HuH-7 (cell line): Measurements from ENCODE around the gene PPP1R9B.

Experiments used
- DNase-seq: peaks from one replicate; pipeline ENCODE4 v3.0.0; 2011; ENCODE audit warnings: low spot score

Gene PPP1R9B

GRCh38 chr17:50123649-50124349, 26.7 kb downstream of the PPP1R9B start:
- DNase-seq: no peak

DNA sequence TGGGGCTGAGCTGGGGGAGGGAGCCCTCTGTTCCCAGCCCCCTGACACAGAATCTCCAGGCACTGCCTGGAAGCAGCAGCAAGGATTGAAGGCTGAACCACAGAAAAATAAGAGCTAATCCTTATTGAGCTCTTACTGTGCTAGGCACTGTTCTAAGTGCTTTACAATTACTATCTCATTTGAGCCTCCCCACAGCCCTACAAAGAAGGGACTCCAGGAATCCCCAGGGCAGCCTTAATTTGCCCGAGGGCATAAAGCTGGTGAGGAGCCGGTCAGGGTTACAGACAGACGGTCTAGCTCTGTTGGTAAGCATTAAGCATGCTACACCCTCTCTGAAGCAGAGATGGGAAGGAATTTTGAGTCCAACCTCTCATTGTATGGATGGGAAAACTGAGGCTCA, 27.5 kb downstream of the PPP1R9B start:
- no peak for DNase-seq

DNA sequence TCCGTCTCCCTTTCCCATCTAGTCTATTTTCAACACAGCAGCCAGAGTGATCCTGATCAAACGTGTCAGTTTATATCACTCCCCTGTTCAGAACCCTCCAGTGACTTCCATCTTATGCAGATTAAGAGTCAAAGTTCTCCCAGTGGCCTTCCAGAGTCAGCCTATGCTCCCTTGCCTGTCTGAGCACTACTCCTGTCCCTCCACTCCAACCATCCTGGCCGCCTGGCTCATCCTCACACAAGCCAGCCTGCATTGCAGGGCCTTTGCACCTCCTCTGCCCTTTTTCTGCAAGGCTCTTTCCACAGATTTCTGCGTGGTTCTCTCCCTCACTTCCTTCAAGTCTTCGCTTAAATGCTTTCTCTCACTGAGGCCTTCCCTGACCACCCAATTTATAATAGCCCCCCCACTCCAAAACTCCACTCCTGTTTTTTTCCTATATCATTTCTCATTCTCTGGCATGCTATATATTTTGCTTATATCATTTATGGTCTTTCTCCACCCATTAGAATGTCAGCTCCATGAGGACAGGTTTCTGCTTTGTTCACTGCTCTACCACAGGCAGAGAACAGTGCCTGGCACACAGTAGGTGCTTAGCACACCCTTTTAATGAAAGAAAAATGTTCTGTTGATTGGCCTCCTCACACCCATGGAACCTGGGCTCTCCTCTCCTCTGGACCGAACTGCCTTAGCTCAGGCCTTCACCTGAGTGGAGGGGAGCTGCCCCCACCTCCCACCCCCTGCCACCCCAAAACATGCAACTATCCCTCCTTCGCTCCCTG, 29.8 kb downstream of the PPP1R9B start:
- no peak for DNase-seq

GRCh38 chr17:50118828-50119218, 31.7 kb downstream of the PPP1R9B start:
- DNase-seq: no peak

GRCh38 chr17:50118076-50118827, 32.2 kb downstream of the PPP1R9B start:
- DNase-seq: no peak

DNA sequence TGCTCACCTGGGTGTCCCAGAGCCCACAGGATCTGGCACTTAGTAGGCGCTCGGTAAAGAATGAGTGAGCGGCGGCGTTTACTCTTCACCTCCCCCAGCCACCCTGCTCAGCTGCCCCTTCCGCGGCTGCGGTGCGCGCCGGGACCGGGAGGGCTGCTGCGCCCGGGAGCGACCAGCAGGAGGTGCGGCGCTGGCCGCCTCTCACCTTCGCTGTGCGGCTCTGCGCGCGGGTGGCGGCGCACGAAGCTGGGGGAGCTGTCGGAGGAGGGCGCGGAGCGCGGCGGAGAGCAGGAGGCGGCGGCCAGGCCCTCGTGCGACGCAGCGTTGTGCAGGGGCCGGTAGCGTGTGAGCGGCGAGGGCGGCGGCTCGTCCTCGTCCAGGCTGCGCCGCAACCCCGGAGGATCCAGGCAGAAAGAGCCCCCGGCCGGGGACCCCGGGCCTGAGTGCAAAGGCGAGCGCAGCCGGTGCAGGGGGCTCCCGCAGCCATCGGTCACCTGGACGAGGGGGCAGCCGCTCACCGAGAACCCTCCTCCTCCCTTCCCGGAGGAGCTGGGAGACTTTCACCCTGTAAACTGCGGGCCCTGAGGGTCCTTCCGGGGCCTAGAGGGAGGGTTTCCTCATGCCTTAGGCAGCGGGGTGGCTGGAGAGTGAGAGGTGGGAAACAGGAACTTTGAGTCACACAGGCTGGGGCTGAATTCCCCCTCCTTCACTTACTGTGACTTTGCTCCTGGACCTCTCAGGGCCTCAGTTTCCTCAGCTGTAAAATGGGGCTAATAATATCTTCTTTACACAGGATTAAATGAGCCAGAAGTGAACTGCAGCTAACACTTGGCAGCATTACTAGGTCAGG, 33.0 kb downstream of the PPP1R9B start:
- DNase-seq: peak; percentile 92

DNA sequence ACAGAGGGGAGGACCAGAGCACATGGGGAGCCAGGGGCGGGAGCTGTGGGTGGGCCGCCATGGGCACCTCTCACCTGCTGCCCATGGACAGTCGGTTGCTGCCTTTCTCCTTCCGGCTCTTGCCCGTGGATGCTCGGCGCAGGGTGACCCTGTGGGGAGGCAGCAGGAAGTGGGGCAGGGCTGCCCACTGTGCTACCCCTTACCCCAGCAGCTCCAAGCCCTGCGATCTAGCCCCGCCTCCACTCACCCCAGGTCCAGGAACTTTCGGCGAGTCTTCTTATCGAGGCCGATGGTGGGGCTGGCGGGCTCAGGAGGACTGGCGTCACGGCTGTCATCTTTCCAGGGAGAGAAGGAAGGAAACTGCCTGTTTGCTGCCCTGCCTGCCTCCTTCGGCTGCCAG, 34.7 kb downstream of the PPP1R9B start:
- no peak for DNase-seq

DNA sequence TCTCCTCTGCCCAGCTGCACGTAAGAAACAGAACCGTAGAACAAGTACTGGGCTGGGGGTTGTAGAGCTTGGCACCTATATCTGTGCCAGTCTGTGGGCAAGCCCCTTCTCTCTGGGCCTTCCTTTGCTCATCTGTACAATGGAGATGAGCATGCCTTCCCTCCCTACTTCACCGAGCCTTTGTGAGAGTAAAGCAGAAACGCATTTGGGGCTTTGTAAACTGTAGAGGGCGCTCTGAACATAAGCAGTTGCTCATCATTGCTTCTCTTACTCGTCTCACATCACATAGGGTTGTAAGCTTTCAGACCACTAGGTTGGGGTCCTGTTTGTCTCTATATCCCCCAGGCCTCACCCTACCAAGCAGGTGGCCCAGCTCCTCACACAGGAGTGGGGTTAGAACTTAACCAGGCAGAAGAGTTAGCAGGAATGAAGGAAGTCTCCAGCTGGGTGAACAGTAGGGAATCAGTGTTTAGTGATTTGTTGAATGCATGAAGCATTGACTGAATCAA, 35.6 kb downstream of the PPP1R9B start:
- DNase-seq: peak; percentile 89

DNA sequence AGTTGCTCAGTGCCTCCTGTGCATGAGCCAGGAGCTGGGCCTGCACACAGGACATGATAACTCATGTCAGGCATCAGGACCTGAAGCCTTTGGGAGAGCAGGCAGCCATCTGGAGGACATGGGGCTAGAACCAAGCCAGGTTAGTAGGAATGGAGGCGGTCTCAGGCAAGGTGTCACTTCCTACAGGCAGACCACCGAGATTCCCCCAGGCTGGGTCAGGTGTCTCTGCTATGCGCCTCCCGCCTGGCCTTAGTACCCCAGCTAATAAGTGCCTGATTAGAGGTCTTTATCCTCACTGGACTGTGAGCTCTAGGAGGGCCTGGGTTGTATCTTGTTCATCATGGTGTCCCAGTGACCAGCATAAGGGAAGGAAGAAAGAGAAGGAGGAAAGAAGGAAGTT, 36.1 kb downstream of the PPP1R9B start:
- no peak for DNase-seq

DNA sequence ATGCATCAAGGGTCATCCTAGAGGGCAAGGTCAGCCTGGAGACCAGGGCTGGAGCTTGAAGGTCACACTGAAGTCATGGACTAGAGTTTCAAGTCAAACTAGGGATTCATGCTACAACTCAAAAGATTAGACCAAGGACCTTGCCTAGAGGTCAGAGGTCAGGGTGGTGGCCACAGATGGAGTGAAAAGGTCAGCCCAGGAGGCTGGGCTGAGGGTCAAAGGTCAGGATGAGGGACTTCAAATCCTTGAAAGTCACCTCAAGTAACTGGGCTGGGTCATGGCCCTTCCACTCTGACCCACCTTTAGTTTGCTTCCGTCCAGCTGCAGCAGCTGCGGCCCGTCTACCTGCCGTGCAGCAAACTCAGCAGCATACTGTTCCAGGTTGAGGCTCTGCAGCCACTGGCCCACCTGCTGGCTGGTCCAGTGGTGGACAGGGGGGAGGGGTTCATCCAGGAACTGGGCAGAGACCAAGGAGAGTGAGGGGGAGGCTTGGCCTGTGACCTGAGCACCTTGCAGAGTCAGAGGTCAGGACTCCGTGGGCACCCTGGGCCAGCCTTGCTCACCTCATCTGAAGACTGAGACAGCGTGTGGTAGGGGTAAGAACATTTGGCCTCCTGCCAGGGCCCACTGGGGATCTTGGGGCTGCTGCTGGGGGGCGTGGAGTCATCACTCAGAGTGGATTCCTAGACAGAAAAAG, 36.7 kb downstream of the PPP1R9B start:
- no peak for DNase-seq

- DNase-seq: no peak
Measured at GRCh38 chr17:50112694-50113093, 37.8 kb downstream of the PPP1R9B start.

GRCh38 chr17:50111673-50112655, 38.5 kb downstream of the PPP1R9B start:
- no peak for DNase-seq

DNA sequence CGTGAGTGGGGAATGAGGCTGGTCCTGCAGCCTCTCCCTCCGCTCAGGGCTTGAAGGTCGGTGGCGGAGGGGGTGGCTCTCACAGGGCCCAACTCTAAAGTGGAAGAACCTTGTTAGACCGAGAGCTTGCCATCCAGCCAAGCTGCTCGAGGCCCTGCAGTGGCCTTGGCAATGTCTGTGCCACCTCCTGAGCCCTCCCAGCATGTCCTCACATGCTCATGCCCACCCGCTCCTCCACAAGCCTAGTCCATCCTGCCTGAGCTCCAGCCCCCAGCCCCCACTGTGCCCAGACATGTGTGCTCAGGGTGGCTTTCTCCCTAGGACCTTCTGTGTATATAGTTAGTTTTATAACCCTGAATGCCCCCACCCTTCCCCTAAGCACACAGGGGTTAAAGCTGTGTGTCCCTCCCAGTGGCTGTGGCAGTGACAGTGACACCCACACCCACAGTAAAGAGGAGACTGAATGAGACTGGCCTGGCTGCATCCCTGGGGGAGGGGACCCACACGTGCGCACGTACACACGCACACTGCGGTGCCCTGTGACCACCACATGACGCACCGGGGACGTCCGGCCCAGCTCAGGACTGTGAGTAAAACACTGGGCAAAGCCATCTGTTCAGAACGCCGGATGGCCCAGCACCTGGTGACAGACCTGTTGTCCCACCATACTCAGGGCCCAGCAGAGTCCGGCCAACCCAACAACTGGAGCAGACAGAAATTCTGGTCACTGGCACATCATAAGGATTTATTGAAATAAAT, 39.7 kb downstream of the PPP1R9B start:
- no peak for DNase-seq

DNA sequence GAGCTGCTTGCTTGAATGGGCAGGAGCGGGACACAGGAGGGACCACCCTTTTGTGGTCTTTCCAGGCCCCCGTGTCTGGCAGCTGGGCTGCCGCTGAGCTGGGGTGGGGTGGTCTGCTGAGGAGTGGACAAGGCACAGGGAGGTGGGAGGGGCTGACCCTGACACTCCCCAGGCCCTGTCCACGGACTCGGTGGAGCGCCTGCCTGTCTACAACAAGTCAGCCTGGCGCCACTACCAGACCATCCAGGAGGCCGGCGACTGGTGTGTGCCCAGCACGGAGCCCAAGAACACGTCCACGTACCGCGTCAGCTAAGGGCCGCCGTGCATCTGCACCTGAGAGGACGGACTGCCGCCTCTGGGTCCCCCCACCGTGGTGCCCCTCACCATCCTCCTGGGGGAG, 40.7 kb downstream of the PPP1R9B start:
- DNase-seq: no peak

DNA sequence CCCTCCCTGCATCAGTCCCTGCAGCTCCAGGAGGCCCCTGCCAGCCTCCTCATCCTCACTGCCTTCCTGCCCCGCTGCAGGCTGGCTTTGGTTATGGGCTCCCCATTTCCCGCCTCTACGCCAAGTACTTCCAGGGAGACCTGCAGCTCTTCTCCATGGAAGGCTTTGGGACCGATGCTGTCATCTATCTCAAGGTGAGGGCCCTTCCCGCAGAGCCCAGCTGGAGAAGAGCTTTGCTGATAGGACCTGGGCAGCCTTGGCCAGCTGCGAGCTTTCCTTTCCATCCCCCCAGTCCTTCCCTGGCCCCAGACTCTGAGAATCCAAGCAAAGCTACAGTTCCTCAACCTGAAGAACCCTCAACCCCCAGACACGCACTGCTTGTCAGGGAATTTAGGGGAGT, 41.3 kb downstream of the PPP1R9B start:
- DNase-seq: no peak

GRCh38 chr17:50108556-50108955, 41.9 kb downstream of the PPP1R9B start:
- DNase-seq: no peak

- no peak for DNase-seq
Measured at GRCh38 chr17:50107790-50108414, 42.6 kb downstream of the PPP1R9B start.

DNA sequence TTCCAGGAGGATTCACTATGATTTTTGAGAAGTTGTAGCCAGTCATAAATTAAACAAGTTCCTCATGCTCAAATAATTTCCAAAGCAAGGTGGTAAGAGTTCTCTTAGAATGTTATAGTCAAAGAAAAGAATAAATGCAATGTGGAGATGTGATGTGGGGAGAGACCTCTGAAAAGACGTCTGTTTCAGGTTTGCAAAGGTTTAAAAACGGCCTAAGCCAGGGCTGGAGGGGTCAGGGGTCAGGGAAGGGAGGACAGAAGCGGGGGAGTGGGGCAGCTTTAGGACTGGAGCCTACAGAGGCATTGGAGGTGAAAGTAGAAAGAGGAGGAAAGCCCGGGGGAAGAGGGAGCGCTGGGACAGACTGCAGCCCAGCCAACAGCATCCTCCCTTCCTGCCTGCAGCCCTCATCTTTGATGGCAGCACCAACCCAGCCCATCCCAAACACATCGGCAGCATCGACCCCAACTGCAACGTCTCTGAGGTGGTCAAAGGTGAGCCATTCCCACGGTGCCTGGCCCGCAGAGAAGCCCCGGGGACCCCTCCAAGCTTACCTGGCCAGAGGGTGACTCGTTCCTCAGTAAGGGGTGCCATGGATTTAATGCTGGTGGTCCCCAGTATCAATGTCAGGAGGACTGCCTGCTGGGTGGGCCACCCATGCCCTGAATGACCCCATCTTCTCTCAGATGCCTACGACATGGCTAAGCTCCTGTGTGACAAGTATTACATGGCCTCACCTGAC, 43.9 kb downstream of the PPP1R9B start:
- no peak for DNase-seq
